HG03442 (cell line): ENCODE results near the gene MRPL12.
A peak's percentile ranks its signal among the peaks of the same experiment; 100 is the strongest.
"Not testable (repeated sequence)": the region's sequence is repeated elsewhere in the genome, so short reads cannot be mapped to it uniquely, and the experiment has no call there.

ENCODE experiments used
- ATAC-seq: cut with Tn5 transposase; IDR thresholded peaks from one replicate; pipeline ENCODE4 v1.9.1; 2021; ENCODE audit warnings: mild to moderate bottlenecking, moderate library complexity; ENCODE audit not compliant: unreplicated experiment

Gene MRPL12

DNA sequence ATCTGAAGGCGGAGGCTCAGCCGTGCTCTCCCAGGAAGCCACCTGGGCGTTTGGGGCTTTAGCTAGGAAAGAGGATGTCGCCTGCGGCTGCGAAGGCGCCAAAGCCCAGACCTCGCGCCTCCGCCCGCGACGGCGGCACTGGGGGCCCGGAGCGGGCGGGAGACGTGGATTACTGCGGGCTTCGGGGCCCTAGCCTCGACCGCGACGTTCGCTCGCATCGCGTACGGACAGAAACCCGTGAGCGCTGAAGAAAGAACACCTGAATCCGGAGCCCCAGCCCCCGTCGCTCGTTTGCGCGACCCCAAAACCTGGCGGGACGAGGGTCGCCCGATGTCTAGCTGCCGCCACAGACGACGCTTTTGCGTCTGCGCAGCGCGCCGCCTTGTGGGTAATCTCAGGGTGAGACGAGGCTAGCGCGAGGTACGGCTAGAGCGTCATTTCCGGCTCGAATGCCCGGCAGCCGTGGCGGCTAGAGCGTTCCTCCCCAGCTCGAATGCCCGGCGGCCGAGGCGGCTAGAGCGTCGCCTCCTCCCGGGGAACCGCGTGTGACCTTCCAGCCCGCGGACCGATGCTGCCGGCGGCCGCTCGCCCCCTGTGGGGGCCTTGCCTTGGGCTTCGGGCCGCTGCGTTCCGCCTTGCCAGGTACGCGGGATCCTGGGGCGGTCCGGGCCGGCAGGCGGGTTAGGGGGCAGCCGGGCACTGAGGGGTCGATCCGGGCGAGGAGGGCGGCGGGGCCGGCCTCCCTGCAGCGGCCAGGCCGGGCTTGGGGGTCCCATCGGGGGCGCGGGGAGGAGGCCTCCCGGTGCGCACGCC lies at the start of gene MRPL12:
MRPL12 (plus strand) TSS at position 434 of the 813 bp plus-strand sequence; CDS start at position 569, 135 bp downstream.
- ATAC-seq = peak; percentile 81

DNA sequence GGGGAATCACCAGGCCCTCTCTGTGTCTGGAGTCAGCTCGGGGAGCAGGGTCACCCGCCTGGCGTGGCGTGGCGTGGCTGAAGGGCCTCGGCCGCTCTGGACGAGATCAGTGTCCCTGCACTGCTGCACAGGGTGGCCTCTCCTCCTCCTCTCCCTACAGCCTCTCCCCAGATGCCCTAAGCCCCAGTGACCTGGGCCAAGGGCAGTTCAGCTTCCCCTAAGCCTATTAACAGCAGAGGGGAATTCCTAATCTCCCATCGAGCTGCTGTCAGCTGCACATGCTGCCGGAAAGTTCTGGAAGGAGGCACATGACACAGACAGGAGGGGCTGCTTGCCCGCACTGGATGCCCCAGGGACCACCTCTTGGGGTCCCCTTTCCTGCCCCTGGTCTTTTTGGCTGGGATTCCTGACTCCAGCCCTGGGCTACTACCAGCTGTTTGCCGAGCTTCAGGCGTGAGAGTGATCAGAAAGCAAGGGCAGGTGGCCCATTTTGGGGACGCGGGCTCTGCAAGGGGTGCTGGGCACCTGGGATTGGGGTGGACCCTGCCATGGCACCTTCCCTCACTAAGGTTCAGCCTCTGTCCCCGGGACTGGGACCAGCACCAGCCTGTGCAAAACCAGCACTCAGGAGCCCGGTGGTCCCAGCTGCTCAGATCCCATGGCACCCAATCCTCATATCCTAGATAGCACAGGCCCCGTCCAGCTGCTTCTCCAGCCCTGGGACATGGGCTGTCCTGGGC lies 47.6 kb upstream of the MRPL12 start:
- no peak for ATAC-seq

DNA sequence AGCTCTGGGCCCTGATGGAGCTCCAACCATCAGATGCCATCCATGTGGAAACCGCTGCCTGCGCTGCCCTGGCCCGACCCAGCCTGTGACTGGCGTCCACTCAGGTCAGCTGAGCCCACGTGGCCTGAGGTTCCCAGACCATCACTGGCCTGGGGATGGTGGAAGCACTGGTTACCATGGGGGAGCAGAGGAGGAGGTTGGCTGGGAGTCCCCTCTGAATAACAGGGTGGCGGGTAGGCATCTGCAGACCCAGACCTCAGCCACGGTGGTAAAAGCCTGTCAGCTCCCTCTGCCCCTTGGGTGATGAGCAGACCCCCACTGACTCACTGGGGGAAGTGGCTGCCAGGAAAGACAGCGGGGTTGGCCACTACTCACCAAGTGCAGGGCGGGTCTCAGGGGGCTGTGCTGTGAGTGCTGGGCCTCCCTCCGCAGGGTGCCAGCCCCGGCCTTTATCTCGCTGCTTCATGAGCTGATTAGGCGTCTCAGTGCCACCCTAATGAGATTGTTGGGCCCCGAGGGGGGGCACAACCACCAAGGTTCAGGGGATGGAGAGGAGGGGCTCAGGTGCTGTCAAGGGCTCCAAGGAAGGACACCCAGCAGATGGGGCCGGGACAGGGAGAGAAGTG lies 46.9 kb upstream of the MRPL12 start, which contains the start of gene PDE6G:
PDE6G (minus strand) TSS at position 425 of the 626 bp plus-strand sequence. CDS start 3,237 bp downstream, outside the sequence.
- no peak for ATAC-seq

DNA sequence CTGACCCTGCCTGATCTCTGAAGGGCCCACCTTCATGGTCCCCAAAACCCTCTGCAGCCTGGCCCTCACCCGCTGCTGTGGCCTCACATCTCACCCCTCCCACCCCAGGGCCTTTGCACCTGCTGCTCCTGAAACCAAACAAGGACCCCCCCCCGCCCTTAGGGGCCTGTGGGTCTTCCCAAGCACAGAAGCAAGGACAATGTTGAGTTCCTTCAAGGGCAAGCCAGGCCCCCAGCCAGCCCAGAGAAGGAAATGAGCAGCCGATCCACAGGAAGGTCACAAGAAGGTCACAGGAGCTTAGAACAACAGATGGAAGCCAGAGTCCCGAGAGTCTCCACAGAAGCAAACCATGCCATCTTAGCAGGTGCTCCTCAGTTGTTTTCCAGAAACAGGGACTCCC lies 46.3 kb upstream of the MRPL12 start:
- no peak for ATAC-seq

DNA sequence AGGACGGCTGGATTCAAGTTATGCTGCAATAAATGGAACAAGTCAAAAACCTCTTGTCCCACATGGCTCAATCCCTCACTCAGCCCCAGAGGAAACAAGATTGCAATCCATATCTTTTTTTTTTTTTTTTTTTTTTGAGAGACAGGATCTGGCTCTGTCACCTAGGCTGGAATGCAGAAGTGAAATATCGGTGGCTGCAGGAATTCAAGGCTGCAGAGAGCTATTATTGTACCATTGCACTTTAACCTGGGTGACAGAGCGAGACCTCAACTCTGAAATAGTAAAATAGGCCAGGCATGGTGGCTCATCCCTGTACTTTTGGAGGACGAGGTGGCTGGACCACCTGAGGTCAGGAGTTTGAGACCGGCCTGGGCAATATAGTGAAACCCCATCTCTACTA lies 44.1 kb upstream of the MRPL12 start:
- ATAC-seq = no peak

DNA sequence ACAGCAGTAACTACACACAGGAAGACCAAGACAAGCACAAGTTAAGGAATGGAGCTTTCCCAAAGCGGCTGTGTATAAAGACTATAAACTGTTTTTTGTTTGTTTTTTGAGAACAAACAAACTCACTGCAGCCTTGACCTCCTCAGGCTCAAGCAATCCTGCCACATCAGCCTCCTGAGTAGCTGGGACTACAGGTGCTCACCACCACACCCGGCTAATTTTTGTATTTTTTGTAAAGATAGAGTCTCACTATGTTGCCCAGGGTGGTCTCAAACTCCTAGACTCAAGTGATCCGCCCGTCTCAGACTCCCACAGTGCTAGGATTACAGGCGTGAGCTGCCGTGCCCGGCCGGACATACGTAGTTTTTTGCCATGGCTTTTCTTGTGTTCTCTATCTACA lies 42.7 kb upstream of the MRPL12 start:
- ATAC-seq = no peak

DNA sequence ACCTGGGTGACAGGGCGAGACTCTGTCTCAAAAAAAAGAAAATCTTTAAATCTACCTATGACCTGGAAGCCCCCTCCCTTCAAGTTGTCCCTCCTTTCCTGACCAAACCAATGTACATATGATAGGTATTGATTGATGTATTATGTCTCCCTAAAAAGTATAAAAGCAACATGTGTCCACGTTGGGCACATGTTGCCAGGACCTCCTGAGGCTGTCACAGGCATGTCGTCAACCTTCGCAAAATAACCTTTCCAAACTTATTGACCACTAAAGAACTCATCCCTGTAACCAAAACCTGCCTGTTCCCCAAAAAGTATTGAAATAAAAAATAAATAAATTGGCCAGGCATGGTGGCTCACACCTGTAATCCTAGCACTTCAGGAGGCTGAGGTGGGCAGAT lies 41.2 kb upstream of the MRPL12 start:
- ATAC-seq = no peak

DNA sequence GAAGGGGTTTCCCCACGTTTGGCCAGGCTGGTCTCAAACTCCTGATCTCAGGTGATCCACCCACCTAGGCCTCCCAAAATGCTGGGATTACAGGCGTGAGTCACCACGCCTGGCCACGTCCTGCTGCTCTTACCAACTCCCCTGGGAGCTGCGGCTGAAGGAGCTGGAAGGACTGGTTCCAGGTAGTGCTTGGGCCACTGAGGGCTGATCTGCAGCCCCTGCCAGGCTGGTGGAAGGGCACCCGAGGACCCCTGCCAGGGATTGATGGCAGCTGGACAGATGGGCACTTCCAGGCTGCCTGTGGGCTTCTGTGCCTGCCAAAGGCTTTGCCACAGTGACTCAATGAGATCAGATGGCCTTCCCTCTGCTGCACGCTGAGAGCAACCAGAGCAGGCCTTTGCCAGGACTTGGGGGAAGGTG lies 39.1 kb upstream of the MRPL12 start:
- ATAC-seq = no peak

DNA sequence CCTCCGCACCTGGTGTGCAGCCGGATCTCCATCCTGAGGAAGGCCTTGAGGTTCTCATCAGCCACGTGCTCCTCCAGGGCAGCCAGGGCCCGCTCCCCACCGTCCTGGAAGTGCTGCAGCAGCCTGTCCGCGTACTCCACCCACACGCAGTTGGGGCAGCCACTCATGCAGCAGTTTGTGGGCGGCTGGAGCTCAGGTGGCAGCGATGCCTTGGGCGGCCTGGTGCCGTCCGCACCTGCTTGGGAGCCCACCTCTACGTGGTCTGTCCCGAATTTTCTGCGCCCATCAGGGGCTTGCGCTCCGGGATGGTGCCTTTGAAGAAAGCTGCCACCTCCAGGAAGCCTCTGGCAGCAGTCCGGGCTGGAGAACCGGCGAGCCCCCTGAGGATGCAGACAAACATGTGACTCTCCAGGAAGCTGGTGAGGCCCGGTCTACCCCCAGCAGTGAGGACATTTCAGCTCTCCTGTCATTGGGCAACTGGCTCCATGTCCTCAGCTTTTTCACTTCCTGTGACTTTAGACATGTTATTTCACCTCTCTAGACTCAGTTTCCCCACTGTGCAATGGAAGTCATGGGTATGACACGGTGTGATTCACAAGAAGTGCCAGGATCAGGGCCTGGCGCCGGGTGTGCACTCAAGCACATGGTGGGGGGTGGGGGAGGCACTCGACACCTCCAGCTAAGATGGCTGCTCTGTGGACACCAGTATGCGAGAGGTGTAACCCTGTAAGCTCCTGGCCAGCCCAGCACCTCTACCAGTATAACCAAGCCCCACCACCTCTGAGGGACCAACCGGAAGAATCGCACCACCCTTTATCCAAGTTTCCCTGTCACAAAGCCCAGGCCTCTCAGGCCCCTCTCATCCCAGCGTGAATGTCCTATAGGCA lies 37.7 kb upstream of the MRPL12 start:
- peak; percentile 5 for ATAC-seq

DNA sequence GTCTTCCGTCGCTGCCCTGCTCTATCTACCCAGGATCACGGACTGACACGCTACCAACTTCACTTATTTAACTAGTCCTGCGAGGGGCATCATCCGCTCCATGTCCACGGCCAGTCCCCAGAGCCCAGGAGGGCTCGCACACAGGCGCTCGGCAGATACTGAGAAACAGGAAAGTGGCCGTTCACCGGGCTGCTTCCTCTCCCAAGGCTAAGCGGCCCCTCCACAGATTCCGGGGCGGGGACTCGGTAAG lies 37.1 kb upstream of the MRPL12 start:
- peak; percentile 15 for ATAC-seq

DNA sequence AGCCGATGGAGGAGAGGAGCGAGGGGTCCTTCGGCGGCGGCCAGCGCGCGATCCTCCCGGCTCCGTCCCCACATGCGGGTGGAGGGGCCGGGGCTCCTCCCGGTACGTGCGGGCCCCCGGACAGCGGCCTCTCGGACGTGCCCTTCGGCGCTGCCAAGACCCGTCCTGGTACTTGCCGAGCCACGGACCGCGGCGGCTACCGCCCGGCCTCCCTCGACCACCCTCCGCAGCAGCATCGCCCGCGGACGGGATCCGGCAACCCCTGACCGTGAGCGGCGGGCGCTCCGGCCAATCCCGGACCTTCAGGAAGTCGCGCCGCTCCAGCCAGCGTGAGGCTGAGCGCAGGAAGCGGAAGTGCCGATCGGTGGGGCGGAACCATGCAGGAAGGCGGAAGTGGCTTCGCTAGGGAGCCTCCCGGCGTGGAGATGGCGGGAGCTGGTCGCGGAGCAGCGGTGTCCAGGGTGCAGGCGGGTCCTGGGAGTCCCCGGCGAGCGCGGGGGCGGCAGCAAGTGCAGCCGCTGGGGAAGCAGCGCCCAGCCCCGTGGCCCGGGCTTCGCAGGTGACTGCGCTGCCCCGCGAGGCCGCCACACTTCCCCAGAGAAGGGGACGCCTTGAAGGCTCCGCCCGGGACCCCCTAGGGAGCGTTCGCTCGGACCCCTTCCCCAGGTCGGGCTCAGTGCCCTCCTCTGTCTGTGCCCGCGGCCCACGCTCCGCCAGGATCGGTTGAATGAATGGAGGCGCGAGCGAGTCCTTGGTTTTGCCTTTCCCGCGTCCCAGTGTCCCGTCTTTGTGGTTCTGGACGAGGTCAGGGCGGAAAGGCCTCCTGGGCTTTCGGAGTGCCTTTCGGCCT lies 36.6 kb upstream of the MRPL12 start, which contains the start of the genes CCDC137 and OXLD1:
CCDC137 (plus strand) TSS at position 396 of the 850 bp plus-strand sequence; CDS start at position 426, 30 bp downstream.
OXLD1 (minus strand) TSS at position 264 of the 850 bp plus-strand sequence; CDS start at position 236, 28 bp downstream.
- ATAC-seq = peak; percentile 86

DNA sequence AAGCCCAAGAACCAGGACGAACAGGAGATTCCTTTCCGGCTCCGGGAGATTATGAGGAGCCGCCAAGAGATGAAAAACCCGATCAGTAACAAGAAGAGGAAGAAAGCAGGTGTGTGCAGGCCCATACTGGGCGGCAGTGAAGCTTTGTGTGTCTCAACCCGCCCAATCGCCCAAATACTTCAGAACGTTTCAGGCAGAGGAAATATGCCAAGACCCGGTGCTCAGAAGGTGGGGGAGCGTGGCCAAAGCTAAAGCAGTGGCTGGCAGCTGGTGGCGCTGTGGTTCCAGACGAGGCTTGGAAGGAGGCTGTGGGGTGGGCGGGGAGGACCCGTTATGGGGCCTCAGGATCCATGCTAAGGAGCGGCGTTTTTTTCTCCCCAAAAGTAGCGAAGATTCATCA lies 35.4 kb upstream of the MRPL12 start:
- no peak for ATAC-seq

DNA sequence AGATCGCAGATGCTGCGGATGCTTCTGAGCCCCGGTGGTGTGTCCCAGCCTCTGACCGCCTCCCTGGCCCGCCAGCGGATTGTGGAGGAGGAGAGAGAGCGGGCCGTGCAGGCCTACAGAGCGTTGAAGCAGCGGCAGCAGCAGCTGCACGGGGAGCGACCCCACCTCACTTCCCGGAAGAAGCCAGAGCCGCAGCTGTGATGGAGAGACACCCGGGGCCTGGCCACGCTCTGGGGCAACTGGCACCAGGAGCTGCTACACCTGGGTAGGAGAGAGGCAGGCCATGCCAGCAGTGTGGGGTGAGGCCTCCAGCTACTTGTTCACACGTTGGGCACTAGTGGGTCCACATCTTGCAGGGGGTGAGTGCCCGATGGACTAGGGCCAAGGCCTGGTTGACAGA lies 30.7 kb upstream of the MRPL12 start:
- no peak for ATAC-seq

DNA sequence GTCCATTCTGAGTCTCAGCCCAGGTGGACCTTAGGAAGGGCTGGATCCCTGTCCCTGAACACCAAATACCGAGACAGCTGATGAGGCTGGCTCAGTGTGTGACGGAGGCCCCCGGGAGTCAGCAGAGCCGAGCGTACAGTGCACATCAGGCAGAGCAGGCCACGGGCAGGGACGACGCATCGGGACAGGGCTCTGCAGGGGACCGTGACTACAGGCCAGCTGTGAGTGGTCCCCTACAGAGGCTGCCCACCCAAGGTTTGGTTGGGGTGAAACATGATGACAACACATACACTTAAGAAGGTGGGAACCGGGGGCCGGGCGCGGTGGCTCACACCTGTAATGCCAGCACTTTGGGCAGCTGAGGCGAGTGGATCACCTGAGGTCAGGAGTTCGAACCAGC lies 30.2 kb upstream of the MRPL12 start:
- no peak for ATAC-seq

DNA sequence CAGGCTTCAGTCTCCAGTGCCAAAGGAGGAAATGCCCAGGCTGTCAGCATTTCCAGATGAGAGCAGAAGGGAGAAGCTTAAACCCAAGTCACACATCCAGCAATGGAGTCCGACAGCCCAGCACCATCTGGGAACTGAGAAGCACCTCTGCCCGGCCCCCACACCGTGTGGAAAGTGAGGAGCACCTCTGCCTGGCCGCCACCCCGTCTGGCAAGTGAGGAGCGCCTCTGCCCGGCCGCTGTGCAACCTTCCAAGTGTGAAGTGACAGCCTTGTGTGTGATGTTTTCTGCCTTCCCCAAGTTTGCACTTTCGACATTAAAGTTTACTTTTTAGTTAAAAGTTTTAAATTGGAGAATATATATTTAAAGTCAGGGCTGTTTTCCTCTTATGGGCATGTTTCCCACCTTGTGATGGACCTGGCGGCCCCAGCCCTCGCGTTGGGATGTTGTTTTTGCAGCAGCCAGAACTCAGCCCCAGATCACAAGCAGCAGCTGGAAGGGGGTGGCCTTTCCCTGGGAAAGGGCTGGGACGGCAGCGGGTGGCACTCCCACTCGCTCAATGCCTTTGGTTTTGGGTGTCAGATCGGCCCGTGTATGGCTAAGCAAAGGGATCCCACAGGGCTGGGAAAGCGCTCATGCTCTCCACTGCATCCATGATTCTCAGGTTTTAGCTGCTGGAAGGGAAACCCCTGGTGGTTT lies 29.5 kb upstream of the MRPL12 start:
- ATAC-seq = no peak

DNA sequence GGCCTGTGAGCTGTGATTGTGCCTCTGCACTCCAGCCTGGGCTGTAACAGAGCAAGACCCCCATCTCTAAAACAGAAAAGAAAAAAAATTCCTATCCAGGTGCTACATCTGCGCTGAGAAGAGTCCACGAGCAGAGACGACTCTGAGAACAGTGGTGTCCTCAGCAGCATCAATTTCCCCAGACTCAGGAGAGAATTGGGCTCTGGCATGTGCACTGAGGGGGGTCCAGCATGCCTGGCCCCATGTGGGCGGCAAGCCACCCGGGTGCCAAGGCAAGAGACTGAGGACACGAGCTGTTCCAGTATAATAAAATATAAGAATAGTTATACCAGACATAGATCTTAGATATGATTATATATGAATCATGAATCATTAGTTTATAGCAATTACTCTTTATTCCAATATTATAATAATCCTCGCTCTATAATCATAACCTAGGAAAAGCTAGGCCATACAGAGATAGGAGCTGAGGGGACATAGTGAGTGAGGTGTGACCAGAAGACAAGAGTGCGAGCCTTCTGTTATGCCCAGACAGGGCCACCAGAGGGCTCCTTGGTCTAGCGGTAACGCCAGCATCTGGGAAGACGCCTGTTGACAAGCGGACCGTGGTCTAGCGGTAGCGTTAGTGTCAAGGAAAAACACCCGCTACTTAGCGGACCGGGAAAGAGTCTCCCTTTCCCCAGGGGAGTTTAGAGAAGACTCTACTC lies 27.5 kb upstream of the MRPL12 start:
- ATAC-seq = not testable (repeated sequence)

DNA sequence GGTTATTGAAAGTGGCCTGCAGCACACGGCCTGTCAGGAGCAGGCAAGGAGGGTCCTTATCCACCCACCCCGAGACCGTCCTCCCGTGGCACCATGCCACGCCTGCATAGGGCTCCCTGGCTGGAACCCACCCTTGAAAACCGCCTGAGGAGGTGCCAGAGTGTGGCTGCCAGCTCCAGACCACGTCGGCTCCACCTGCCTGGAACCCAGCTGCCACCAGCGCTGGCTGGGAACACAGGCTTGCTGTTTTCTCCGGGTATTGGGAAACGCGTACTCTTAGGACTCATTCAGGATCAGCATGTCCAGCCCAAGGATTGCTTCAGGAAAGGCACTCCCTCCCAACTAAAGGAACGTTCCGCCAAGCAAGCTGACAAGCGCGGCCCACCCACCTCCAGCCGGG lies 26.3 kb upstream of the MRPL12 start:
- no peak for ATAC-seq

DNA sequence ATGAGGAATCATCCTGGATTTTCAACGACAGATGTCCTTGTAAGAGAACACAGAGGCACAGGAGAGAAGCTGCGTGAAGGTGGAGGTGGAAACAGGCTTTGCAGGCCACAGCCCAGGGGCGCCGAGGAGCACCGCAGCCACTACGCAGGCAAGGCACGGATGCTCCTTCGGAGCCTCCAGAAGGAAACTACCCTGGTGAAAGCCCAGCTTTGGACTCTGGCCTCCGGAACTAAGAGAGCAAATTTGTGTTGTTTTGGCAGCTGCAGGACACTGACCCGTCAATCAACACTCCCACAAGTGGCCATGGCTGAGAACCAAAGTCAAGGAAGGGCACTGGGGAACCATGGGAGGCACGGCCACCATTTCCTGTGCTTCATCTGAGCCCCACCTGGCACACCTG lies 23.0 kb upstream of the MRPL12 start:
- no peak for ATAC-seq

DNA sequence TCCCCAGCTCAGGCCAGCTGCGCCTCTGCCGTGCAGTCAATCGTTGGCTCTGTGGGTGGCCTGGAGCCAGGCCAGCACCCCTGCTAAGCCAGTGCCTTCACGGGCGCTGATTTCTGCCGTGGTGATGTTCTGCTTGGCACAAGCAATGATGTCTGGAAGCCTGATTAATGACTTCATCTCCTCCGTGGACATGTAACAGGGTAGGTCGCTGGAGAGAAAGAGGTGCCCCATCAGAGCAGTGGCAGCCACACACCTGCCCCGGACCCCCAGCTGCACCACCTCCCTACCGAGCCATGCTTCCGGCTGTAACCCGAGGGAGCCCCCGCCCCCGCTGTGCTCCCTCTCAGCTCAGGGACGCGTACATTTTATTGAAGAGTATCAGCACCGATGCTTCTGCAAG lies 21.5 kb upstream of the MRPL12 start:
- no peak for ATAC-seq
